PFSK-1 (cell line): ENCODE results near the gene PRRX1.

Experiments used
- FOXP2 ChIP-seq: optimal IDR thresholded peaks from 2 replicates; pipeline ENCODE3; 2011; ENCODE audit warnings: borderline replicate concordance, control low read depth, inconsistent platforms; ENCODE audit not compliant: insufficient read depth; ENCODE audit errors: extremely low read length, extremely low read depth
- POLR2AphosphoS5 ChIP-seq: IDR thresholded peaks from 2 replicates; pipeline ENCODE4 v1.6.1; 2012; ENCODE audit warnings: low read depth, mild to moderate bottlenecking, control low read depth, low read length, moderate library complexity
- REST ChIP-seq, 2 experiments: IDR thresholded peaks; 2 replicates each; pipeline versions ENCODE4 v1.6.1 to v1.8.0; 2011 to 2012; ENCODE audit warnings: low read depth in 2 of 2, low read length in 2 of 2, control low read depth in 1 of 2, inconsistent platforms in 1 of 2, mild to moderate bottlenecking in 1 of 2, moderate library complexity in 1 of 2; ENCODE audit not compliant: insufficient read depth in 1 of 2
- SIN3A ChIP-seq: IDR thresholded peaks from 2 replicates; pipeline ENCODE4 v1.6.1; 2012; ENCODE audit warnings: mild to moderate bottlenecking, low read length, moderate library complexity, borderline replicate concordance; ENCODE audit not compliant: insufficient read depth
- TAF1 ChIP-seq: IDR thresholded peaks from 2 replicates; pipeline ENCODE4 v1.6.1; 2012; ENCODE audit warnings: low read length, control low read depth, borderline replicate concordance; ENCODE audit not compliant: insufficient read depth

PRRX1 gene

GRCh38 chr1:170674239-170674638 lies 10.3 kb downstream of the PRRX1 start:
- TF ChIP-seq FOXP2 (no peak), SIN3A (no peak), REST (IDR thresholded peaks at IDR 0.05; ENCODE audit: insufficient read depth in 1 of 2, low read depth in 2 of 2, low read length in 2 of 2) (no peak), TAF1 (no peak), POLR2AphosphoS5 (no peak)

GRCh38 chr1:170674986-170675385 lies 11.1 kb downstream of the PRRX1 start:
- TF ChIP-seq SIN3A (no peak), TAF1 (no peak), FOXP2 (no peak), REST (IDR thresholded peaks at IDR 0.05; ENCODE audit: insufficient read depth in 1 of 2, low read depth in 2 of 2, low read length in 2 of 2) (no peak), POLR2AphosphoS5 (no peak)

- no peak for TF ChIP-seq REST (IDR thresholded peaks at IDR 0.05; ENCODE audit: insufficient read depth in 1 of 2, low read depth in 2 of 2, low read length in 2 of 2)
These were observed 11.9 kb downstream of the PRRX1 start for GRCh38 chr1:170675865-170676264.

- no peak for TF ChIP-seq FOXP2
- no peak for TF ChIP-seq REST (IDR thresholded peaks at IDR 0.05; ENCODE audit: insufficient read depth in 1 of 2, low read depth in 2 of 2, low read length in 2 of 2)
- no peak for TF ChIP-seq TAF1
- no peak for TF ChIP-seq POLR2AphosphoS5
- TF ChIP-seq SIN3A: no peak
These were observed 12.7 kb downstream of the PRRX1 start for GRCh38 chr1:170676628-170677027.

GRCh38 chr1:170678027-170678600 lies 14.2 kb downstream of the PRRX1 start:
- TF ChIP-seq REST (IDR thresholded peaks at IDR 0.05; ENCODE audit: insufficient read depth in 1 of 2, low read depth in 2 of 2, low read length in 2 of 2) (no peak), POLR2AphosphoS5 (no peak), SIN3A (no peak), FOXP2 (no peak), TAF1 (no peak)
